GM10266 (cell line): ENCODE data around the gene MPND.
A peak's percentile ranks its signal among the peaks of the same experiment; 100 is the strongest.

Source experiments
- DNase-seq: peaks from one replicate; pipeline ENCODE4 v3.0.0; 2012; ENCODE audit errors: extremely low spot score
- TF ChIP-seq, protein P1 (sequence below): IDR thresholded peaks from 2 replicates; pipeline ENCODE4 v1.5.1; 2012; ENCODE audit warnings: mild to moderate bottlenecking, low read depth; ENCODE audit not compliant: control insufficient read depth, insufficient read depth; ENCODE audit errors: missing control alignments

Gene MPND

DNA sequence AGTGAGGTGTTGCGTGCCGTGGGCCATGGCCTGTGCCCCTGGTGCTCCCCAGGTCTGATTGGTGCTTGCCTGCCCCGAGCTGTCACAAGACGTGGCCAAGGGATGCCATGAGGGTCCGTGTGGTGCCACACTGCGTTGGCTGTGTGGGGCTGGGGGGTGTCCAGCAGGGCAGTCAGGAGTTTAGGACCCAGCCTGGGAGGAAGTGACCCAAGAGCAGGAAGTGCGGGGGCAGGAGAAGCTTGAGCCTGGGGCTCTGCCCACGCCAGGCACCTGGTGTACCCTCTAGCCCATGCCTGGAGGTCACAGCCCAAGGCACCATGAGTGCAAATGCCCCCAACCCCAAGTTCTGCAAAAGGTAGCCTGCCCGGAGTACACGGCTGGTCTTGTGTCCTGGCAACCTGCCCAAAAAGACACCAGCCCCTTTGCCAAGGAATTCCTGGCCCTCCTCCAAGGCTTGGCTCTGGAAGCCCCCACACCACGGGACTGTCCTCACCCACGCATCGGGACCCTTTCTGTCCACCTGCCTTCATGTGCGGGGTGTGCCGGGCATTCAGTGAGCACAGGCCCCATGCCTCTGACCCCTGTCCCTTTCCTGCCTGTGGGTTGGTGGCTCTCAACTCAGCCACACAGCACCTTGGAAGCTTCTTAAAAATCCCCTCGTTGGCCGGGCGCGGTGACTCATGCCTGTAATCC is 24.9 kb downstream of the MPND start:
- DNase-seq, result no peak
- TF ChIP-seq, protein P1, sequence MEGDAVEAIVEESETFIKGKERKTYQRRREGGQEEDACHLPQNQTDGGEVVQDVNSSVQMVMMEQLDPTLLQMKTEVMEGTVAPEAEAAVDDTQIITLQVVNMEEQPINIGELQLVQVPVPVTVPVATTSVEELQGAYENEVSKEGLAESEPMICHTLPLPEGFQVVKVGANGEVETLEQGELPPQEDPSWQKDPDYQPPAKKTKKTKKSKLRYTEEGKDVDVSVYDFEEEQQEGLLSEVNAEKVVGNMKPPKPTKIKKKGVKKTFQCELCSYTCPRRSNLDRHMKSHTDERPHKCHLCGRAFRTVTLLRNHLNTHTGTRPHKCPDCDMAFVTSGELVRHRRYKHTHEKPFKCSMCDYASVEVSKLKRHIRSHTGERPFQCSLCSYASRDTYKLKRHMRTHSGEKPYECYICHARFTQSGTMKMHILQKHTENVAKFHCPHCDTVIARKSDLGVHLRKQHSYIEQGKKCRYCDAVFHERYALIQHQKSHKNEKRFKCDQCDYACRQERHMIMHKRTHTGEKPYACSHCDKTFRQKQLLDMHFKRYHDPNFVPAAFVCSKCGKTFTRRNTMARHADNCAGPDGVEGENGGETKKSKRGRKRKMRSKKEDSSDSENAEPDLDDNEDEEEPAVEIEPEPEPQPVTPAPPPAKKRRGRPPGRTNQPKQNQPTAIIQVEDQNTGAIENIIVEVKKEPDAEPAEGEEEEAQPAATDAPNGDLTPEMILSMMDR, result no peak

DNA sequence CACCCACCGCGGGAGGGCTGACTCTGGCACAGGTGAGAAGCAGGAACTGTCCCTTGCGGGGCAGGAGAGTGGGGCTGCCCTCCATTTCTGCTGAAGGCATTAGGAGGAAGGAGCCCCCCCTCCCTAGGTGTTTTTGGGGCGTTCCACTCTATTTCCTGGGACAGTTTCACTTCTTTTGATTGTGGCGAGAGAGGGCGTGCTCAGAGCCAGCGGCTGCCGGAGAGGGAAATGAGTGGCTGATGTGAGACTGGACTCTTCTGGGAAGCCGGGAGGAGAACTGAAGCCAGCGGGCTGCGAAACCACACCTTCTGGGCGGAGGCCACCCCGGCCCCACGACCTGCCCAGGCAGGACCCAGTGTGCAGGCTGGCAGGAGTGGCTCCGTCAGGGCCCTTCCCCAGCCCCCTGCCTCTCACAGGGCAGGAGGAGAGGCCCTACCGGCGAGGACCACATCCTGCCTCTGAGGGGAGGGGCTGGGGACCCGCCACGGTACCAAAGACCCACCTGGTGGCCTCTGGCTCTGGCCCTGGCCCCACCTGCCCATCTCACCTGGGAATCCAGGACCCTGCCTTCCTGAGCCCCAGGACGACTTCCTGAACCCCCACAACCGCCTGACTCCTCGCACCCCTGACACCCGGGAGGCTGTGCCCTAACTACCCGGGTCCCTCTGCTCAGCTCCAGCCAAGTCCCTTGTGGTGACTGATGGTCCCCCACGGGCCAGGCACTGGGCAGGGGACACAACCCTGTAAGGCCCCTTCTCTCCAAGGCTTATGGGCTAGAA is 25.9 kb downstream of the MPND start:
- TF ChIP-seq, protein P1, result no peak
- peak; percentile 78 for DNase-seq

DNA sequence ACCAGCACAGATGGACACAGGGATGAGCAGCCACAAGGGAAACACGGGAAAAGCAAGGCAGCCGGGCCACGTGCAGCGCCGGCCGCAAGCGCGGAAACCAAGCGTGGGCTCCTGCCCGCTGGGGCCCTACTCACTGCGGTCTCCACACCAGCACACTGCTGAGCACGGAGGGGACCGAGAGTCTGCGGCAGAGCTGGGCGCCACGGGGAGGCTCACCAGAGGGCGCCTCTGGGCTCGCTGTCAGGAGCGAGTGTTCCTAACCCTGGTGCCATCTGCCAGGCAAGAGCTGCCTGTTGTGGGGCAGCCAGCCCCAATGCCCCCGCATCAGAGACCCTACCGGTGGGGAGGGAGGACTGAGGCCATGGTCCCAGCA is 26.5 kb downstream of the MPND start:
- DNase-seq, result no peak
- TF ChIP-seq, protein P1, result peak; percentile 62

DNA sequence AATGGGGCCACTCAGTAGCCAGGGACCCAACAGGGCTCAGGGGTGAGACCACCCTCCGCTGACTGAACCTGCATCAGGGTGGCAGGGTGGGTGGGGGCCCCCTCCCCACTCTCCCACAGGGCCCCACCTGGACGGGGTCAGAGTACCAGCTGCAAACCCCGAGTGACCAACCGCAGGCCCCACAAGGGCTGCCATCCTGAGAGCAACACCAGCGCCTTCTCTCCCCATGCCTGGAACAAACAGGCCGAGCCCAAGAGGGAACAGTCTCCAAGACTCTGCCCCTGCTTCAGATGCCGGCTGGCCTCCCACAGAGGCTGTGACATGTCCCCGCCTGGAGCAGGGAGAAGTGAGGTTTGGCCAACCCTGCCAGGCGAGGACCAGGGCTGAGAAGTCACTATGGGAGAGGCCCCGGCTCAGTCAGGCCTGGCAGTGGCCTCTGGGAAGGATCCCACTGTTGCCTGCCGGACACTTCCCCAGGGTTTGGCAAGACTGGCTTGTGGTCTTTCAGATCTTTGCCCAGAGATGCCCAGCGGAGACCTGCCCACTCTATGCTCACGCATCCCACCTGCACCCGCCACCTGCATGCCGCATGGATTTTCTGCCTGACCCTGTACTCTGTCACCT is 27.2 kb downstream of the MPND start:
- TF ChIP-seq, protein P1, result no peak
- DNase-seq, result no peak

DNA sequence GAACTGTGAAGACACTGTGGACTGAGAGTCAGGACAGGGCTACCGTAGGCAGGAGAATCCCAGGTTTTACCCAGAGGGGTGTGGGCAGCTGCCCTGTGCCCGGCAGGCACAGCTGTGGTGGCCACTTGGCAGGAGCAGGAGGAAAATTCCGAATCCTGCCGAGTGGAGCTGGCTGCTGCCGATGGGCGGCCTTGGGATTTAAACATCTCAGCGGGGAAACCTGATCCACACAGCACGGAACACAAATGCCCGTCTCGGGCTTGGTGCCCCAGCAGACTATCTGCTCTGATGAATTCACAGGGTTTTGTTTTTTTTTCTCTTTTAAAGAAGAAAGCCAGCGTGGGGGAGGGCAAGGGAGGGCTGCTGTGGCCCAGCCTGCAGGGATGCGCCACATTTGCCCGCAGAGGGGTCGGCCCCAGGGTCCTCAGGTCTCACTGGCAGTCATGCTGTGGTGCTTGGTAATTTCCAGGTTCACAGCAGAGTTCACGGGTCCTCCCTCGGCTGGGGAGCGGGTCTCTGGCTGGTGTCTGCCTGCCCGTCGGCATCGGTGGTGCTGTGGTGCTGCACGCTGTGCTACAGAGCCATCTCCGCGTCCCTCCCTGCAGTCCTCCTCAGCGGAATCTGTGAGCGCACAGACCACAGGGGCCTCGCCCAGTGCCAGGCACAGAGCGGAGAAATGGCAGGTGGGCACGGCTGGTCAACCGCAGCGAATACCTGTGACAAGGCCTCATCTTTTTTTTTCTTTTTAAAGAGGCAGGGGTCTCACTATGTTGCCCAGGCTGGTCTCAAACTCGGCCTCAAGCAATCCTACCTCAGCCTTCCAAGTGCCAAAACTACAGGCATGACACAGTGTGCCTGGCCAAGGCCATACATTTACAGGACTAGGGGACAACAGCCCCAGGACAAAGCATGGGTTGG is 28.1 kb downstream of the MPND start:
- DNase-seq, result no peak
- TF ChIP-seq, protein P1, result no peak

DNA sequence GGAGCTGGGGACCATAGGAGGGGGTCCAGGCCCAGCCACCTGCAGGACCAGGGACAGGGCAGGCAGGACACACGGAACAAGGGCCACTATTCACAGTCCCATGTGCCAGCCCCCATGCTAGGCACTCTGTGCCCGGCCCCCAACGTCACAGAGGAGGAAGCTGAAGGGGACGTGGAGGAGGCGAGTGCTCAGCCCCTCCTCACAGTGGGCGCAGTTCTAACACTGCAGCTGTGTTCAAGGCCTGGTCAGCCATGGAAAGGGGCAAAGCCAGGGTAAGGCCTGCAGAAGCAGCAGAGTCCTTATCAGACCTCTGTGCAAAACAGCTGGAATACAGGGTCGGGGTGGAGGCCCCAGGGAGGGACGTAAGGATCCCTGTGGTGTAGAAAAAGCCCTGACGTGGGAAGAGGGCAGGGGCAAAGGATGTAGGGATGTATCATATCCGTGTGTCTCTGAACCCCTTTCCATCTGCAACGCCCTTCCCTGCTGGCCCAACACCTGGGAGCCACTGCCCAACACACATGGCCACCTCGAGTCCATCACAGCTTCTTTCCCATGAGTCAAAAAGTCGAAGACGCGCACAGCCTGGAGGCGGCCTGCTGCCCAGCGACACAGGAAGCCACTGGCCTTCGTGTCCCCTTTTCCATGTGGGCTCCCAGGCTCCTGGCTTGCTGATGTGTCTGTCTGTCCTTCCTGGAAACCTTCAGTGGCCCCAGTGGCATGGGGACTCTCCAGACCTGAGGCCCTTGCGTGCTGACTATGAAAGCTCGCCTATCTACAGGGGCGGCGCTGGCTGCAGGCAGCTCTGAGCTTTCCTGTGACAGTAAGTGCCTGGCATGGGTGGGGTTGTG is 29.0 kb downstream of the MPND start:
- TF ChIP-seq, protein P1, result no peak
- DNase-seq, result no peak
